Measurements from ENCODE around the gene ERBIN. TPM values are rescaled to one million over a fixed set of nuclear protein-coding genes. Genes with fewer than 3 reads are reported as not detected.

Gene ERBIN
- total and polyA plus RNA-seq, 2 of the 13 experiments (the other 11 are each of a cell fraction or from before 2014, with no cell fraction given): 14.4 to 41.7 TPM

- TF ChIP-seq, protein P1, sequence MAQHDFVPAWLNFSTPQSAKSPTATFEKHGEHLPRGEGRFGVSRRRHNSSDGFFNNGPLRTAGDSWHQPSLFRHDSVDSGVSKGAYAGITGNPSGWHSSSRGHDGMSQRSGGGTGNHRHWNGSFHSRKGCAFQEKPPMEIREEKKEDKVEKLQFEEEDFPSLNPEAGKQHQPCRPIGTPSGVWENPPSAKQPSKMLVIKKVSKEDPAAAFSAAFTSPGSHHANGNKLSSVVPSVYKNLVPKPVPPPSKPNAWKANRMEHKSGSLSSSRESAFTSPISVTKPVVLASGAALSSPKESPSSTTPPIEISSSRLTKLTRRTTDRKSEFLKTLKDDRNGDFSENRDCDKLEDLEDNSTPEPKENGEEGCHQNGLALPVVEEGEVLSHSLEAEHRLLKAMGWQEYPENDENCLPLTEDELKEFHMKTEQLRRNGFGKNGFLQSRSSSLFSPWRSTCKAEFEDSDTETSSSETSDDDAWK (CRISPR knock-in tag; IDR thresholded peaks at IDR 0.05): no peak
- TF ChIP-seq ARNT2 (CRISPR knock-in tag; IDR thresholded peaks at IDR 0.05; ENCODE audit: low read depth) (peak; percentile 78), ZNF20 (CRISPR knock-in tag; IDR thresholded peaks at IDR 0.05) (no peak), ARNT (IDR thresholded peaks at IDR 0.05) (no peak), GZF1 (CRISPR knock-in tag; IDR thresholded peaks at IDR 0.05) (0 out of 2 replicates have a peak, but pooled peaks have one; percentile 19), E2F2 (CRISPR knock-in tag; IDR thresholded peaks at IDR 0.05; ENCODE audit: borderline replicate concordance) (no peak), MTF2 (CRISPR knock-in tag; IDR thresholded peaks at IDR 0.05; ENCODE audit: borderline replicate concordance) (0 out of 2 replicates have a peak, but pooled peaks have one; percentile 68), ZNF646 (CRISPR knock-in tag; IDR thresholded peaks at IDR 0.05) (no peak), ZNF121 (CRISPR knock-in tag; IDR thresholded peaks at IDR 0.05) (no peak), KAT8 (CRISPR knock-in tag; IDR thresholded peaks at IDR 0.05) (peak; percentile 56), HOXA7 (CRISPR knock-in tag; IDR thresholded peaks at IDR 0.05) (0 out of 2 replicates have a peak, but pooled peaks have one; percentile 70), SOX6 (IDR thresholded peaks at IDR 0.05) (no peak), SOX6 (CRISPR knock-in tag; IDR thresholded peaks at IDR 0.05) (no peak; the same call in 1 of the 2 replicates), WIZ (CRISPR knock-in tag; IDR thresholded peaks at IDR 0.05) (no peak), GATAD1 (CRISPR knock-in tag; IDR thresholded peaks at IDR 0.05) (0 out of 2 replicates have a peak, but pooled peaks have one; percentile 34), SRSF9 (IDR thresholded peaks at IDR 0.05; ENCODE audit: borderline replicate concordance, insufficient read depth, low read depth, low read length, poor library complexity, severe bottlenecking) (no peak)
- TF ChIP-seq, protein P2, sequence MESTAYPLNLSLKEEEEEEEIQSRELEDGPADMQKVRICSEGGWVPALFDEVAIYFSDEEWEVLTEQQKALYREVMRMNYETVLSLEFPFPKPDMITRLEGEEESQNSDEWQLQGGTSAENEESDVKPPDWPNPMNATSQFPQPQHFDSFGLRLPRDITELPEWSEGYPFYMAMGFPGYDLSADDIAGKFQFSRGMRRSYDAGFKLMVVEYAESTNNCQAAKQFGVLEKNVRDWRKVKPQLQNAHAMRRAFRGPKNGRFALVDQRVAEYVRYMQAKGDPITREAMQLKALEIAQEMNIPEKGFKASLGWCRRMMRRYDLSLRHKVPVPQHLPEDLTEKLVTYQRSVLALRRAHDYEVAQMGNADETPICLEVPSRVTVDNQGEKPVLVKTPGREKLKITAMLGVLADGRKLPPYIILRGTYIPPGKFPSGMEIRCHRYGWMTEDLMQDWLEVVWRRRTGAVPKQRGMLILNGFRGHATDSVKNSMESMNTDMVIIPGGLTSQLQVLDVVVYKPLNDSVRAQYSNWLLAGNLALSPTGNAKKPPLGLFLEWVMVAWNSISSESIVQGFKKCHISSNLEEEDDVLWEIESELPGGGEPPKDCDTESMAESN (CRISPR knock-in tag; conservative IDR thresholded peaks at IDR 0.05): peak; percentile 81
- TF ChIP-seq, protein P3, sequence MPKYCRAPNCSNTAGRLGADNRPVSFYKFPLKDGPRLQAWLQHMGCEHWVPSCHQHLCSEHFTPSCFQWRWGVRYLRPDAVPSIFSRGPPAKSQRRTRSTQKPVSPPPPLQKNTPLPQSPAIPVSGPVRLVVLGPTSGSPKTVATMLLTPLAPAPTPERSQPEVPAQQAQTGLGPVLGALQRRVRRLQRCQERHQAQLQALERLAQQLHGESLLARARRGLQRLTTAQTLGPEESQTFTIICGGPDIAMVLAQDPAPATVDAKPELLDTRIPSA (CRISPR knock-in tag; IDR thresholded peaks at IDR 0.05; ENCODE audit: borderline replicate concordance): 0 out of 2 replicates have a peak, but pooled peaks have one; percentile 86
Measured at GRCh38 chr5:65925601-65926275, 637 bp upstream of the ERBIN start (continued).

All from HepG2 (cell line).